Effector memory CD8-positive, alpha-beta T cell (primary cell): ENCODE data around the gene GATB.

Source experiments
- ATAC-seq: fragments of 150-1000 bp; cut with Tn5 transposase; replicated peaks from 2 replicates; pipeline ENCODE4 v1.10.0; 2021; ENCODE audit warnings: mild to moderate bottlenecking, moderate library complexity
- DNase-seq, 3 experiments: peaks; one replicate each; pipeline ENCODE4 v3.0.0; 2021
- H3K27ac Mint-ChIP-seq, 2 donors: one replicate each; pipeline ENCODE4 v1.8.0; 2022; ENCODE audit warnings: mild to moderate bottlenecking in 2 of 2, mixed read lengths in 2 of 2, moderate library complexity in 2 of 2
- H3K27me3 Mint-ChIP-seq, 2 donors: one replicate each; pipeline ENCODE4 v1.8.0; 2022; ENCODE audit warnings: mixed read lengths in 2 of 2
- H3K36me3 Mint-ChIP-seq: one replicate; pipeline ENCODE4 v1.8.0; 2022; ENCODE audit warnings: mild to moderate bottlenecking, moderate library complexity, mixed read lengths; ENCODE audit not compliant: insufficient read depth
- H3K4me1 Mint-ChIP-seq, 2 donors: one replicate each; pipeline ENCODE4 v1.8.0; 2022; ENCODE audit warnings: low read depth in 2 of 2, mixed read lengths in 2 of 2
- H3K4me3 Mint-ChIP-seq, 2 donors: one replicate each; pipeline ENCODE4 v1.8.0; 2022; ENCODE audit warnings: mild to moderate bottlenecking in 2 of 2, mixed read lengths in 2 of 2, moderate library complexity in 2 of 2
- H3K9me3 Mint-ChIP-seq, 2 donors: one replicate each; pipeline ENCODE4 v1.8.0; 2022; ENCODE audit warnings: mixed read lengths in 2 of 2

Gene GATB

GRCh38 chr4:151692821-151693673 is 67.8 kb downstream of the GATB start:
- no peaks in the 10 kb centered on the region for H3K9me3 Mint-ChIP-seq
- no peak for ATAC-seq
- no peaks in the 10 kb centered on the region for H3K4me1 Mint-ChIP-seq

GRCh38 chr4:151692443-151692782 is 68.4 kb downstream of the GATB start:
- H3K36me3 Mint-ChIP-seq = no peaks in the 10 kb centered on the region

More at GRCh38 chr4:151692821-151693673, 67.8 kb downstream of the GATB start:
- no peak overlapping the region for H3K27ac Mint-ChIP-seq
- no peak for DNase-seq
- no peaks in the 10 kb centered on the region for H3K36me3 Mint-ChIP-seq
- H3K4me3 Mint-ChIP-seq = no peak overlapping the region
- H3K27me3 Mint-ChIP-seq = no peaks in the 10 kb centered on the region

GRCh38 chr4:151691639-151692442 is 69.0 kb downstream of the GATB start:
- ATAC-seq (no peak), DNase-seq (no peak)
- no peak overlapping the region for H3K27ac Mint-ChIP-seq
- H3K27me3 Mint-ChIP-seq = no peaks in the 10 kb centered on the region
- no peak overlapping the region for H3K4me3 Mint-ChIP-seq
- H3K4me1 Mint-ChIP-seq = no peaks in the 10 kb centered on the region
- no peaks in the 10 kb centered on the region for H3K9me3 Mint-ChIP-seq
- no peaks in the 10 kb centered on the region for H3K36me3 Mint-ChIP-seq

More at GRCh38 chr4:151692443-151692782, 68.4 kb downstream of the GATB start:
- Mint-ChIP-seq H3K4me3 (no peak overlapping the region), H3K4me1 (no peaks in the 10 kb centered on the region), H3K27me3 (no peaks in the 10 kb centered on the region), H3K27ac (no peak overlapping the region), H3K9me3 (no peaks in the 10 kb centered on the region)
- ATAC-seq = no peak
- DNase-seq = no peak

- Mint-ChIP-seq H3K4me1 (no peaks in the 10 kb centered on the region), H3K27ac (no peak overlapping the region), H3K9me3 (no peaks in the 10 kb centered on the region), H3K4me3 (no peak overlapping the region), H3K36me3 (no peaks in the 10 kb centered on the region), H3K27me3 (no peaks in the 10 kb centered on the region)
- no peak for DNase-seq
- ATAC-seq = no peak
Observed at GRCh38 chr4:151690876-151691275, 69.9 kb downstream of the GATB start.

DNA sequence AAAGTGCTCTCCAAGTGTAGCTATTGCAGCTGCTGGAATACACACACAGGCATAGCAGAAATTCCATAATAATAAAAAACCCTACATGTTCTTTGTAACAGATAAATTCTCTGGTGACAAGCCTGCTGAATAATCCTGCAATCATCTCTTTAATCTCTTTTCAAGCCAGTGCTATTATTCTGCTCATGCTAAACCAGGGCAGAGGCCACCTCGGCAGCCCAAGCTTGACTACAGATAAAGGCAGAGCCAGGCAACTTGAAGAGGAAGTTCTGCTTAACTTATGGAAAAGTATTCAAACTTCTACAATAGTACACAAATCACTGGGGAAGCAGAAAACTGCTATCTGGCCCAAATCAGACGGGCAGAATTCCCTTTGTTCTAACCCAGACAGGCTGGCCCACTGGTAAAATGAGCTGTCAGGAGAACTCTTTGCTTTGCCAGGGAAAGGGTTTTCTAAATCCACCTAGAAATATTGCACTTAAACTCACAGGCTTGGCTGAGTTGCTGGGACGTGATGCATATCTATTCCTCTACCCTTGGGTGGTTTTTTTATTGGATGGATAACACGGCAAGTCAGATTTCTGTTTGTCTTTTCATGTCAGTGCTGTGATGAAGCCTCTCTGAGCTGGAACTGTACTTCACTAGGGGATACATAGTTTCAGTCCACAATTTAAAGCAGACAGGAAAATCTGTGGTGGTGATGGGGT is 70.5 kb downstream of the GATB start:
- H3K9me3 Mint-ChIP-seq = no peaks in the 10 kb centered on the region
- ATAC-seq = no peak
- H3K4me1 Mint-ChIP-seq = no peaks in the 10 kb centered on the region
- H3K4me3 Mint-ChIP-seq = no peak overlapping the region
- no peak for DNase-seq
- no peaks in the 10 kb centered on the region for H3K27me3 Mint-ChIP-seq
- H3K36me3 Mint-ChIP-seq = no peaks in the 10 kb centered on the region
- no peak overlapping the region for H3K27ac Mint-ChIP-seq

GRCh38 chr4:151689211-151689991 is 71.4 kb downstream of the GATB start:
- no peaks in the 10 kb centered on the region for H3K27me3 Mint-ChIP-seq
- H3K27ac Mint-ChIP-seq = peak overlapping the region in 1 of 2 donors; percentile 16
- no peak overlapping the region for H3K4me3 Mint-ChIP-seq
- H3K36me3 Mint-ChIP-seq = no peaks in the 10 kb centered on the region
- H3K4me1 Mint-ChIP-seq = no peaks in the 10 kb centered on the region
- ATAC-seq = no peak
- no peaks in the 10 kb centered on the region for H3K9me3 Mint-ChIP-seq
- no peak for DNase-seq

DNA sequence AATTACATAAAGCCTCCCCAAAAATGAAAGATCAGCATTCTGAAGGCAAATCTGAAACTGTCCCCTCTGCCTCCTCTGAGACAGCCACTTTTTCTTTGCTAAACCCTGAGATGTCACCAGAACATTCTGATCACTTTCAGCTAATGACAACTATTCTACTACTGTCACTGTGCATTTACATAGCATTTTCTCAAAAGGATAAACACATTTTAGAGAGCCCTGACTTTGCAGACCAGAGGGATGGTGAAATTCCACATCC is 72.1 kb downstream of the GATB start:
- H3K36me3 Mint-ChIP-seq = no peaks in the 10 kb centered on the region
- no peaks in the 10 kb centered on the region for H3K4me1 Mint-ChIP-seq
- H3K27ac Mint-ChIP-seq = peak overlapping the region in 1 of 2 donors; percentile 16
- DNase-seq (no peak), ATAC-seq (no peak)
- H3K27me3 Mint-ChIP-seq = no peaks in the 10 kb centered on the region
- H3K9me3 Mint-ChIP-seq = no peaks in the 10 kb centered on the region
- H3K4me3 Mint-ChIP-seq = no peak overlapping the region

DNA sequence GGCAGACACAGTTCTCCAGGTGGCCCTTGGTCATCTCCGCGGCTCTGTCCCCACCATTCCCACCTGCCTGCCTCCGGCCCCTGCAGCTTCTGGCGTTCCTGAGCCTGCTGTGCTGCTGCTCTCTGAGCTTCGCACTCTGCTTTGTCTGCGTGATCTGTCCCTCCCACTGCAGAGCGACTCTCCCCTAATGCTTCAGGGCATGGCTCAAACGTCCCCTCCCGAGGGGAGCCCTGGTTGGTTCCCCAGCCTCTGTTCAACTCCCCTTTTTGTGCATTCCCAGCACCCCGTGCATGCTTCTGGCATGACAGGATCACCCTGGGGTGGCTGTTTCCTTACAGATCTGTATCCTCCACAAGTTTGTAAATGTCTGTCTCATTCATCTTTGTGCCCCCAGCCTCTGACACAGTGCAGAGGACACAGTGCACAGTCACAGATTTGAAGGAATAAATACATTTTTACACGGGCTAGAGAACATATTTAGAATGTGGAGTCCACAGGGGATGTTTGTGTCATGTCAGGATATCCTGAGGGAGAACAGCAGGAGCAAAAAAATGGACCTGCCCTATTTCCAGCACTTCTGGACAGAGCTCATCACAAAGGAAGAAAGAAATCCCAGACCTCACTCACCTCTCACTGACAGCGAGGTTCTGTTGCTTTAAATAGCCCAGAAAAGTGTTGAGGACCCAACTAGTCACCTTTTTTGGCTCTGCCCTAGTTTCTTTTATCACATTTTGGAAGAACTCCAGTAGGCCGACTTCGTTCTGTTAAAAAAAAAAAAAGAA is 72.6 kb downstream of the GATB start:
- Mint-ChIP-seq H3K4me3 (no peak overlapping the region), H3K27me3 (no peaks in the 10 kb centered on the region), H3K36me3 (no peaks in the 10 kb centered on the region), H3K4me1 (no peaks in the 10 kb centered on the region), H3K27ac (no peak overlapping the region), H3K9me3 (no peaks in the 10 kb centered on the region)
- DNase-seq (no peak), ATAC-seq (no peak)

- no peaks in the 10 kb centered on the region for H3K27me3 Mint-ChIP-seq
- no peaks in the 10 kb centered on the region for H3K36me3 Mint-ChIP-seq
- no peak overlapping the region for H3K27ac Mint-ChIP-seq
- no peak overlapping the region for H3K4me3 Mint-ChIP-seq
- H3K4me1 Mint-ChIP-seq = no peaks in the 10 kb centered on the region
- DNase-seq (no peak), ATAC-seq (no peak)
- H3K9me3 Mint-ChIP-seq = no peaks in the 10 kb centered on the region
Observed at GRCh38 chr4:151687021-151687640, 73.7 kb downstream of the GATB start.

GRCh38 chr4:151685303-151685702 is 75.5 kb downstream of the GATB start:
- no peaks in the 10 kb centered on the region for H3K27me3 Mint-ChIP-seq
- DNase-seq (no peak), ATAC-seq (no peak)
- H3K4me3 Mint-ChIP-seq = no peak overlapping the region
- H3K4me1 Mint-ChIP-seq = no peaks in the 10 kb centered on the region
- H3K9me3 Mint-ChIP-seq = no peaks in the 10 kb centered on the region
- H3K27ac Mint-ChIP-seq = no peak overlapping the region
- no peaks in the 10 kb centered on the region for H3K36me3 Mint-ChIP-seq

DNA sequence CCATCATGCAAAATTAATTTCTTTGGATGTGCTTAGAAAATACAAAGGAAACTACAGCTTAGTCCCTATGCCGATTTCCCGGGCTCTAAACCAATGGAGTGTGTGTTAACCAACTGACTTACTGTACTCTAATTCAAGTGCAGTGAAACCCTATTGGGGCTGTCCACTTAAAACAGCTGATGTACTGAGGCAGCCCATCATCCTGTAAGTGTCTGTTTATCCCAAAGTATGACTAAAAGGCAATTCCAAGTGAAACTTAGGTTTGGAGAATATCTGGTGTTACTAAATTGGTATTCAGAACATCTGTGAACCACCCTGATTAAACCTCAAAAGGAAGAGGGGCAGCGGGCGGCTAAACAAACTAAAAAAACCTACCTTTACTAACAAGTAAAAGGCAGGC is 79.7 kb downstream of the GATB start:
- no peaks in the 10 kb centered on the region for H3K9me3 Mint-ChIP-seq
- ATAC-seq (no peak), DNase-seq (no peak)
- no peak overlapping the region for H3K4me3 Mint-ChIP-seq
- H3K27me3 Mint-ChIP-seq = no peaks in the 10 kb centered on the region
- no peak overlapping the region for H3K27ac Mint-ChIP-seq
- no peaks in the 10 kb centered on the region for H3K4me1 Mint-ChIP-seq
- no peaks in the 10 kb centered on the region for H3K36me3 Mint-ChIP-seq

- no peaks in the 10 kb centered on the region for H3K4me1 Mint-ChIP-seq
- H3K4me3 Mint-ChIP-seq = no peak overlapping the region
- H3K27ac Mint-ChIP-seq = no peak overlapping the region
- no peaks in the 10 kb centered on the region for H3K9me3 Mint-ChIP-seq
- no peaks in the 10 kb centered on the region for H3K27me3 Mint-ChIP-seq
- no peak for DNase-seq
- H3K36me3 Mint-ChIP-seq = no peaks in the 10 kb centered on the region
- ATAC-seq = no peak
Observed at GRCh38 chr4:151679231-151679630, 81.6 kb downstream of the GATB start.
